GM21390 (cell line): ENCODE results near the gene HBP1.

Source experiments
- ATAC-seq: cut with Tn5 transposase; IDR thresholded peaks from one replicate; pipeline ENCODE4 v1.9.1; 2021; ENCODE audit not compliant: unreplicated experiment

The HBP1 gene

GRCh38 chr7:107179326-107180164 lies 10.7 kb downstream of the HBP1 start:
- ATAC-seq = no peak

- ATAC-seq = no peak
Observed at GRCh38 chr7:107180378-107180777, 11.6 kb downstream of the HBP1 start.

GRCh38 chr7:107181172-107181571 lies 12.4 kb downstream of the HBP1 start:
- ATAC-seq = no peak

GRCh38 chr7:107185716-107186115 lies 16.9 kb downstream of the HBP1 start:
- no peak for ATAC-seq

DNA sequence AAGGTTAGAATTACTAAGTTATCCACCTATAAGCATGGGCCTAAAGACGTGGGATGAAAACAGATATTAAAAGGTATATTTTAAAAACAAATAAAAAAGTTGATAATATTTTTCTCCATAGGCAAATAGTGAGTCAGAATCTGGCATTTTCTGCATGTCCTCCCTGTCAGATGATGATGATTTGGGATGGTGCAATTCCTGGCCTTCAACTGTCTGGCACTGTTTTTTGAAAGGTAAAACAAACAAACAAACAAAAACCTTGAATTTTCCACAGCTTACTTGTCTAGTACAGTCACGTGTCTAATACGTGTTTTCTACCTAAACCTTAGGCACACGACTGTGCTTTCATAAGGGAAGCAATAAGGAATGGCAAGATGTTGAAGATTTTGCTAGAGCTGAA lies 17.4 kb downstream of the HBP1 start:
- ATAC-seq = no peak

- no peak for ATAC-seq
Observed at GRCh38 chr7:107187774-107188173, 19.0 kb downstream of the HBP1 start.

DNA sequence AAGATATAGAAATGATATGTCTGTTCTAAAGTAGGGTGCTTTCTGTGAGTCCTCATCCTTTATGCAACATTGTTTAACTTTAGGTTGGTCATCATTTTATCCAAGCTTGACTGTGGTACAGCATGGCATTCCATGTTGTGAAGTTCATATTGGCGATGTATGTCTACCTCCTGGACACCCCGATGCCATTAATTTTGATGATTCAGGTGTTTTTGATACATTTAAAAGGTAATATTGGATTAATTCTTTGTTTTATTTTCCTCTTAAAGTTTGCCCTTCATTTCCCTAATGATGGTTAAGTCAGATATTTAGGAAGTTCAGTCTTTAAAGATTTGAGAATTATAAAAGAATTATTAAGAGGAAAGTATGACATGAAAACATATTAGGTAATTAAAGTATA lies 21.3 kb downstream of the HBP1 start:
- ATAC-seq = no peak

- ATAC-seq = no peak
Observed at GRCh38 chr7:107194052-107194451, 25.2 kb downstream of the HBP1 start.

DNA sequence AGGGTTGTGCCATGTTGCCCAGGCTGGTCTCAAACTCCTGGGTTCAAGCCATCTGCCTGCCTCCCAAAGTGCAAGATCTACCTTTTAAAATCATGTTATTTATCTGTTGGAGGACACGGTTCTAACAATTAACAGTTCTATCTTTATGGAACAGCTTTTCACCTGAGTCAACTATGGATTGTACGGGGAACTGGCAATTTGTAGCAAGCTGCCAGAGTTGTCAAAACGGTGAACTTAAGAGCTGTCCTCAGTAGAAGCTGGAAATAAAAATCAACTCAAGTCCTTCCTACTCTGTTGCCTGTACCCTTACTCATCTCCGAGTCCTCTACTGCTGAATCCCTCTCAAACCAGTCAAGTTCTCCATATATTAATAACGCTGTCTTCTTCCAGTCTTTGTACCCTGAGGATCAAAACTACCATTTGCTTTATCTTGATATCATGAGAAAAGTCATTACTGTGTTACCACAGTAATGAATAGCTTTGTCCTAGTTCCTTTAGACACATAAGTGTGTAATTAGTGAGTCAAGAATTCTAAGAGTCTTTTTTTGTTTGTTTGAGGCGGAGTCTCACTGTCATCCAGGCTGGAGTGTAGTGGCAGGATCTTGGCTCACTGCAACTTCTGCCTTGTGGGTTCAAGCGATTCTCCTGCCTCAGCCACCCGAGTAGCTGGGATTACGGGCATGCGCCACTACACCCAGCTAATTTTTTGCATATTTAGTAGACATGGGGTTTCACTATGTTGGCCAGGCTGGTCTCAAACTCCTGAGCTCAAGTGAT lies 28.2 kb downstream of the HBP1 start:
- ATAC-seq = no peak

- no peak for ATAC-seq
Observed at GRCh38 chr7:107201795-107202450, 33.1 kb downstream of the HBP1 start.

DNA sequence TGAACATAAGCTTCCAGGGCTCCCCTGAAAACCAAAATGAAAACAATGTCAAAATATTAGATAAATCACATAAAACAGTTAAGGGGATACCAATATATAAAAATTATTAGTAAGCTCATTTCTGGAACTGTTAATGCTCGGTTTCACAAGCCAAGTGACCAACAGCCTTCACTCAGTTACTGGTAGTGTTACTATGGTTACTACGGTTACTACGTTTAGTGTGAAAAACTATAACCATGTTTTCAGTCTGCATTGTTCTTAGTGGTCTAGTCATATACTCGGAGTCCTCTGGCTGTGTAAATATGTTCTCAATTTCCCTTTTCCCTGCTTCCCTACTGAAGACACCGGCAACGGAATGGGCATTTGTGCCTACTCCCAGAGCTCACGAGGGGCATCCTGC lies 34.8 kb downstream of the HBP1 start:
- ATAC-seq = no peak

- ATAC-seq = no peak
Observed at GRCh38 chr7:107206136-107206535, 37.3 kb downstream of the HBP1 start.

GRCh38 chr7:107206706-107207105 lies 37.9 kb downstream of the HBP1 start:
- ATAC-seq = no peak

DNA sequence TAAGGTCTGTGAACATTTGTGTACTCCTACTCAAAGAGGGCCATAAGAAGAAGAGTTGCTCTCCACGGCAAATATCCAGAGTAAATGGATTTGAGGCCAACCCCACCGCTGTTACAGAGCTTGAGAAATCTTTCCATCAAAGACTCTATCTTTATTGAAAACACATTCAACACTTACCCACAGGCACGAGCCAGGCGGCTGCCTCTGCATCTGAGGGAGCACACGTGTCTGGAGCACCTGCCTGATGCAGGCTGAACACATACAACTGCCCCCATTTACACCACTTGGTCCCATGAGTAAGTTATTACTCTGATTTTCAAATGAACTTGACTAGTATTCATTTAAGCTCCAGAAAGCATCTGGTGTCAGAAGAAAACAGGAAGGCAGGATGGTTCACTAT lies 38.7 kb downstream of the HBP1 start:
- no peak for ATAC-seq

DNA sequence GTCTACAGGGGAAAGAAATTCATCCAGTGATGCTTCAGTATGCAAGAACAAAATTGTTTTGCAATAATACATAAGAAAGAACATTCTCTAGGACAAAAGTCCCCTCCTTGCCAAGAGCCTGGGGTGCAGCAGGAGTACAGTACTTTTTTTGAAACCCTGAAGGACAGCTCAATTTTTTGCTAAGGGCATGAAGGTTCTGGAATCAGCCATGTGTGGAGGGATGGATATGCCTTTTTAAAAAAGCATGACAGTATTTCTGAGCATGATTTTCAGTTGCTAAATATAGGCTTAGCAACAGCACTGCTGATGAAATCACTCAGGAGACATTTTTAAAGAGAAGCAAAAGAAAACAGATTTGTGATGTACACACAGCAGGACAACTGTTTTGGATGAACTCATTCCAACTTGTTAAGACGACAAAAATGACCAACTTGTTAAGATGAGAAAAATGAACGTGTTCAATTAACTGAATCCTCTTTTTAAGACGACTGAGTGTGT lies 39.3 kb downstream of the HBP1 start:
- no peak for ATAC-seq

DNA sequence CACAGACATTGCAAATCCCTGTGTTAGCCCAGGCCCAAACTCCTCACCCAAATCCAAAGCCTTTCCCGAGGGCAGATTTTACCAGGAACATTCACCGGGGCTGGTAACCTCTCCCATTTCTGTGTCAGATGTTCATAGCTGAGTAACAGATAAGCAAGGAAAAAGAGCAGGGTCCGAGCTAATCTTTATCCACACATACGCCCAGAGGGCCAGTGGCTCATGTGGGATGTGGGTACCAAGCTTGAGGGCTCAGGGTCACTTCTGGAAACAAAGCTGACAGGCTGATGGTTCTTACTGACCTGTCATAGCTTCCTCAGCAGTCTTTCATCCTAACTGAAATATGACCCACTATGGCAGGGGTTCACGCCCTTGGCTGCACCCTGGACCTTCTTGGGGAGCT lies 39.8 kb downstream of the HBP1 start:
- ATAC-seq = no peak

DNA sequence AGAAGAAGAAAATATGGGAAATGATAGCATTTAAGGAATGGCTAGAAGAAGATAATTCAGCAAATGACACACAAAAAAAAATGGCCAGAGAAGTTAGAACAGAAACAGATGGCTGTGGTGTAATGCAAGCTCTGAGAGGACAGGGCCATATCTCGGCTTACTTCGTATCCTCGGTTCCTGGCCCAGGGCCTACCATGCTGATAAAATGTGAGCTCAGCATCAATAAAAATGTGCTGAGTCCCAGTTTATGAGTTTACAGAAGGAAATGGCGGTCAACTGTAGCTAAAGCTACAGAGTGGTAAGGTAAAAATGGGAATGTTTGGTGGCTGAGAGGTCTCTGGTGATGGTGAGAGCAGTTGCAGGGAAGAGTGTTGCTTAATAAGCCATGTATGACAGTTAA lies 40.8 kb downstream of the HBP1 start:
- no peak for ATAC-seq

DNA sequence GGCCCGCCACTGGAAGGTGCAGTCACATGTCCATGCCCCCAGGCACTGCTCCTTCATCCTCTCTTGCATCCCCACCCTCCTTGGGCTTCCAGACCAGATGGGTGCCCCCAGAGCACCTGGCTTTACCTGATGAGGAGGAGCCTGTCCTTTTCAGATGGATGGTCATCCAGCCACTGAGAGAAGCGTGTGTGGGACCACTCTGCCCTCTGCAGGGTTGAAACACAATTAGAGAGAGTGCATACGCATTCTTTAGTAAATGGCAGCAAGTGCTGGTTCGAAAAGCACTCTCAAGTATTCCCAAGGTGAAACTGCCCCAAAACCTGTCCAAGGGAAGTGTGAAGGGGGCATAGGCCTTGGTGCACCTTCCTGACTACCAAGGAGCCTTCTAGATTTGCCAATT lies 41.6 kb downstream of the HBP1 start:
- ATAC-seq = no peak

GRCh38 chr7:107212725-107213124 lies 43.9 kb downstream of the HBP1 start:
- no peak for ATAC-seq

DNA sequence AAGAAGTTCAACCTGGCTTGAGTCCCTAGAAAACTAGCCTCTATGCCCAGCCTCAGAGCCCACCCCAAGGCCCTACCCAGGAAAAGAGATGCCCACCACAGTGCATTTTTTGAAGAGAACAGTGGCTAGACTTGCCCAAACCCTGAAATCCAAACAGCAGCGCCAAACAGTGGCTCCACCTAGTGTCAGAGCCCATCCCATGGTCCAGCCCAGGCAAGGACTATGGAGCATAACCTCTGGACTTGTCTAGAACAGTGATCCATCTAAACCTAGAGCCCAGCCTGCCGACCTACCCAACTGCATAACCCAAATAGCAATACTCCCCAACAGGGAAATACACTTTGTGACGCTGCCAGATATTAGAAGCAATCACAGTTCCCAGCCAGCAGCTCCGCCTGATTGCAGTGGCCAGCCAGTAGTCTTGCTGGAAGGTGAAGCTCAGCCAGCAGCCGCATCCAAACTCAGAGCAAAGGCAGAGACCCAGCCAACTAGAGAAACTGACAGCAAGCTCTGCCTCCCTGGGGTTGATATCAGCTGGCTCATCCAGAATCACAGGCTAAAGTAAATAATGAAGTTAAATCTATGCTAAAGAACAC lies 44.5 kb downstream of the HBP1 start:
- no peak for ATAC-seq

- ATAC-seq = no peak
Observed at GRCh38 chr7:107213945-107214344, 45.1 kb downstream of the HBP1 start.
